Measurements from ENCODE around the gene OR7G1.

The OR7G1 gene
- 0 to 0.99 (median 0) reads per million in 17 experiments for total RNA-seq

GRCh38 chr19:9115307-9115813 is at the start of gene OR7G1:
Gene OR7G1, minus strand, starts transcription at chr19:9115763. Its CDS starts 0 bp downstream, at chr19:9115763.
- DNase-seq = no peak

DNA sequence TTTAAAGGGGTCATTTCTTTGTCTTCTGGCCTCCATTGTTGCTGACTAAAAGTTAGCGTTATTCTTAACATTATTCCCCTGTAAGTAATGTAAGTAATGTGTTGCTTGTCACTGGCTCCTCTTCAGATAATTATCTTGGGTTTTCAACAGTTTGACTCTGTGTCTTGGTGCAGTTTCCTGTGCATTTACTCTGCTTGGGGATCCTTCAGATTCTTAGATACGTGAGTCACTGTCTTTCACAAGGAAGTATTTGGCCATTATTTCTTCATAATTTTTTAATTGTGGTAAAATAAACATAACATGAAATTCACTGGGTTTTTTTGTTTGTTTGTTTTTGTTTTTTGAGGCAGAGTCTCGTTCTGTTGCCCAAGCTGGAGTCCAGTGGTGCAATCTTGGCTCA is 49.7 kb upstream of the OR7G1 start:
- no peak for DNase-seq

GRCh38 chr19:9161427-9161826 is 45.9 kb upstream of the OR7G1 start:
- DNase-seq = no peak

- no peak for DNase-seq
Measured at GRCh38 chr19:9159891-9160290, 44.3 kb upstream of the OR7G1 start.

DNA sequence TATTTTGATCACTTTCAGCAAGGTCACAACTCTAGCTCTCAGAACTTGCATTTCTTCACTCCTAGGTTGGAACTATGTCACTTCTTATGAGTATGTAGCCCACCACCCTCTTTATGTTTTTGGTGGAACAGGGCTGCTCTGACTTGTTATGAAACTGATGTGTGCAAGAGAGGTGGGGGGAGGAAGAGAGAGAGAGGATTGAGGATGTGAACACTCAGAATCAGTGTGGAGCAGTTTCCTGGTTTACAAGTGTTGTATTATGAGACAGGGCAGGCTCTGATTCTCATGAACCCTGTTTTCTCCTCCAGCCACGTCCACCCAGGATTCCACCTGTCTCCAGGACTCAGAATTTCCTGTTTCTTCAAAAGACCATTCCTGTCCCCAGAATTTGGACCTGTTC is 40.7 kb upstream of the OR7G1 start:
- no peak for DNase-seq

DNA sequence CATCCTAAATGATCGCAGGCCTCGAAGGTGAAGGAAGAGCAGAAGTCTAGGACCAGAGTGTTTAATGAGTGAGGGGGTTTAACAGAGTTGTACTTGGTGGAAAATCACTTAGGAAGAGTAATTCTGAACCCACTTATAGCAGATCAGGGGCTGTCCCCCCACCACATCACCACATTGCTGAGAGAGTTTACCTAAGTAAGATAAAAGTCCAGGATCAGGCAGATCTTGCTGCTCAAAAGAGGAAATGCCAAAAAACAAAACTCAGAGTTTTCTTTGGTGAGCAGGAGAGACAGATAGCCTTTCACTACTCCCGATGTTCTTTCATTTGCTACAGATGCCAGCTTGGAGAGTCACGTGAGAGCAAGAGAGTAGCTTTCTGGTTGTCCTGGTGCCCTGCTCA is 40.0 kb upstream of the OR7G1 start:
- DNase-seq = no peak

DNA sequence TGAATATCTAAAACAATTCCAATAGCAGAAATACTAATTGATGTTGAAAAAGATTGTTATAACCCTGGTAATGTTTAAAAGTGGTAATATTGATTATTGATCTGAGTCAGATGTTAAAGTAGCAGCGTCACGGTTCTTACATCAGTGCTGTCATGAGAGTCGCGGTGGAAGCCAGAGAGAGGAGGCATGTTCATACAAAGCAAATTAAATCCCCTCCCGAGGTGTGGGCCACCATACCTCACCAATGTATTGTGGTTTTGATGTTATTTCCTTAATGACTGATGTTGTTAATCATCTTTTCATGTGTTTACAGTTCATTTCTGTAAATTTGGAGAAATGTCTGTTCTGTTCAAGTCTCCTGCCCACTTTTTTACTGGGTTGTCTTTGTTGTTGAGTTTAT is 35.8 kb upstream of the OR7G1 start:
- no peak for DNase-seq

- DNase-seq = no peak
Measured at GRCh38 chr19:9150650-9151049, 35.1 kb upstream of the OR7G1 start.

- no peak for DNase-seq
Measured at GRCh38 chr19:9149997-9150396, 34.4 kb upstream of the OR7G1 start.

- no peak for DNase-seq
Measured at GRCh38 chr19:9148697-9149096, 33.1 kb upstream of the OR7G1 start.

GRCh38 chr19:9146882-9147281 is 31.3 kb upstream of the OR7G1 start:
- DNase-seq = peak in 1 of 4 experiments; percentile 9

GRCh38 chr19:9144920-9145319 is 29.4 kb upstream of the OR7G1 start:
- peak in 2 of 4 experiments; percentile 20 to 25 for DNase-seq

DNA sequence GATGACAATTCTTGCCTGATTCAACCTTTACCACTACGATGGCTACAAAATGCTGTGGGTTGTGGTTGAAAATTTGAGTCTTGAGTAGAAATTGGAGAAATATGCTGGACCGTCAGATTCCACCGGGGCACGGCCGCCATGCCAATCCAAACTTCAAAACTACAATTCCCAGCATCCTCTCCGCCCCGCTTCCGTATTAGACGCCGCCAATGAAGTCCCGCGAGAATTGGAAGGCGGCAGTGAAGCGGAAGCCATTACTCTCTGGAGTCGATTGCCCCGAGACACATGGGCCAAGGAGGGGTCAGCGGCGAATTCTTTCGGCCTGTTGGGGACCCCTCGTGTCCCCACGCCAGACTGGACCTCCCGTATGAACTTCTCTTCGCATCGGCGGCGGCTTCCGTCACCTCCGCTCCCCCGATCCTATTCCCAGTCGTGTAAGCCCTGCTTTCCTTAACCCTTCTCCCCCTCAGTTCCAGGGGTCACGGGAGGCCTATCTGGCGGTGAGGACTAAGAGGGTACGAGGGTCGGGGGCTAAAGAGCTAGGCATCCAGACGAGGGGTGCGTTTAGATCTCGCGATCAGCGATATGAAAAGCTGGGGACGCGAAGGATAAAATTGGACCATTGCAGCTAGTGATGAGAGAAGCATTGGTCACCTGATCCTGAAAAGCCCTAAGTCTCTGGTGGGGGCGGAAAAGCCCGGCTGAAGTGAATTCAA is 24.8 kb upstream of the OR7G1 start, which contains the start of gene ZNF317:
Gene ZNF317, plus strand, starts transcription at position 239 of the 716 bp plus-strand sequence. CDS start 15,620 bp downstream, outside the sequence.
- peak; percentile 95 to 98 (median 96) for DNase-seq

DNA sequence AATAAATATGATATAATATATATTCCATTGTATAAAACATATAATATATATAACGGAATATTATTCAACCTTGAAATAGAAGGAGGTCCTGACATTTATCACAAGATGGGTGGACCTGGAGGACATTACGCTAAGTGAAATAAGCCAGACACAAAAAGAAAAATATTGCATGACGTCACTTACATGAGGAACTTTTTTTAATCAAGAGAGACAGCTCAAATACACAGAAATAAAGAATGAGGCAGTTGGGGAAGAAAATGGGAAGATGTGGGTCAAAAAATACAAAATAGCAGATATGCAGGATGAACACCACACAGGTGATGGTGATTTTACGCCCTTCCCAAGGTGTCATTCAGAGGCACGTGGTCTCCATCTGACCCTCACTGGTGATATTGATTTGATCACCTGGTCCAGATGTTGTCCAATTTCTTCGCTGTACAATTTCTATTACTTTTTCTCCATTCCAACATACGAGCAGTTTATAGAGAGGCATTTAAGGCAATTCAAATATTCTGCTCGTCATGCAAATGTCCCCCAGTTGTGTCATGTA is 24.1 kb upstream of the OR7G1 start:
- DNase-seq = peak in 1 of 4 experiments; percentile 5

DNA sequence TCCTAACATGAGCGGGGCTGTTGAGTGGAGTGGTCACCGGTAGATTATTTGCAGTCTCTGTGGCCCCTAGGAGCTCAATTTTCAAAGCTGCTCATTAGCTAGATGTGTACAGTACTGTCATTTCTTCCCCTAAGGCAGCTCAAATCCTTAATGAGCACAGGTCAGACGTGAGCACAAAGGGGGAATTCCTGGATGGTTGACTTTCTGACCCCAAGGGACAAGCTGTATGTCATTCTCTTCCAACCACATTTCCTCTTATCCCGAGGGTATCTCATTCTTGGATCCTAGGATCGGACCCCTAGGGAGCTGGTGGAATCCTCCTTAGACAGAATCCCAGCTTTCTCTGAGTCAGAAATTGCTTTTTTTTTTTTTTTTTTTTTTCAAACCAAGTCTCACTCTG is 16.9 kb upstream of the OR7G1 start:
- no peak for DNase-seq

- peak; percentile 34 to 71 (median 58) for DNase-seq
Measured at GRCh38 chr19:9130965-9131364, 15.4 kb upstream of the OR7G1 start.

DNA sequence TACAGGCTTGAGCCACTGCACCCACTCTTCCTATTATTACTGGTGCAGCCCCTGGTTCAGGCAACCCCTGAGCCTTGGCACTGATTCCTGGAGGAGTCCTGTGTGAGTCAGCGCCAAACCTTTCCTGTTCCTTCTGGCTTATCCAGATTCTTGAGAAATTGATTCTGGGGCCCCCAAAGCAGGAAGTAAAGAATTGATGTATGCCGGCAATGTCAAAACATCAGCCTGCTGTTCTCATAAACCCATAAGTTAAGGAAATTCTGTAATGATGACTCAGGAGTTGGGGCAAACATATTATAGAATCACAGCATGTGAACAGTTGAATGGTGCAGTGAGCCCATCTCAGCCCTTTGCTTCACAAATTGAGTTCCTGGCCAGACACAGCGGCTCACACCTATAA is 12.6 kb upstream of the OR7G1 start:
- peak; percentile 58 to 84 (median 72) for DNase-seq

DNA sequence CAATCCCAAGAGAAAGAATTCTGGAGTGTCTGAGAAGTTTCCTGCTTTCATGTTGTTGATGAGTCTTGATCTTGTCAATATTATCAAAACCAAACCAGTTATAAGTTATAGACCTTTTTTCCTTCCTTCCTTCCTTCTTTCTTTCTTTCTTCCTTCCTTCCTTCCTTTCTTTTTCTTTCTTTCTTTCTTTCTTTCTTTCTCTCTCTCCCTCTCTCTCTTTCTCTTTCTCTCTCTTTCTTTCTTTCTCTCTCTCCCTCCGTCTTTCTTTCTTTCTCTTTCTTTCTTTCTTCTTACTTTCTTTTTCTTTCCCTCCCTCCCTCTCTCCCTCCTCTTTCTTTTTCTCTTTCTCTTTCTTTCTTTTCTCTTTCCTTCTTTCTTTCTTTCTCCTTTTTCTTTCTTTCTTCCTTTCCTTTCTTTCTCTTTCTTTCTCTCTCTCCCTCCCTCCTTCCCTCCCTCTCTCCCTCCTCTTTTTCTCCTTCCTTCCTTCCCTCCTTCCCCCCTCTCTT is 11.4 kb upstream of the OR7G1 start, which contains the start of gene OR7G3:
Gene OR7G3, minus strand, starts transcription at position 51 of the 506 bp plus-strand sequence. Its CDS starts 0 bp downstream, at position 51.
- no peak for DNase-seq

GRCh38 chr19:9116547-9116946 is 984 bp upstream of the OR7G1 start:
- no peak for DNase-seq

DNA sequence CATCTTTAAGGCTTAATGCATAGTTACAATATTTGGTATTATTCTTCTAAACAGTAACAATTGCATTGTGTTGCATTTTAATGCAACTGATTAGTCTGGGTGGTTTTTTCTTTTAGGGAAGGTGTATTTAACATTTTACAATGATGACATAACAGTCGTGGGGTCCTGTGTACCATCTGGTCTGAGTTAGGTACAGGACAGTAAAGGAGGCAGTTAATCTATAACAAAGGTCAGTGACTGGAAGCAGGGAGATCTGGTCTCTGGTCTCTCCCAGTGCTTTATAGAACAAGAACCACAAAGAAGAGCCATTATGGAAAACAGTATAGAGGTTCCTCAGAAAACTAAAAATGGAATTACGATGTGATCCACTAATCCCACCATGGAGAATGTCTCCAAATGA is 5.6 kb downstream of the OR7G1 start:
- DNase-seq = no peak

- DNase-seq = no peak
Measured at GRCh38 chr19:9107375-9107774, 8.2 kb downstream of the OR7G1 start, which contains the start of gene OR7G2. Gene OR7G2, minus strand, starts transcription at chr19:9107475. Its CDS starts 4,232 bp downstream, at chr19:9103243.

DNA sequence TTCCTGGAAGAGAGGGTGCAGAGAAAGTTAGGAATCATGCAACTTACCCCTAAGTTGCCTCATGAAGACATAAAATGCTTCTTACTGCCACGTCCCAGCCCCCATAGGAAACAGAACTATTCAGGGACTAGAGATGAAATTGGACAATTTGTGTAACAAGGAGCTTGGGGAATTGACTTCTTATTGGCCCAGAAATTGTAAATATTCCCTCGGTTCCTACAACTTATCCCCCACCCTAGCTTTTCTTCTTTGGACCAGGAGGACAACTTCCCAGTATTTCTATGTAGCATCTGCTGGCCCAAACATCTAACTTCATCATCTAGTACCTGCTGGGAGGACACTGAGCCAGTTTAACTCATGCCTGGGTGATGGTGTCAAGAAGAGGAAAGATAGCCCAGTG is 28.8 kb downstream of the OR7G1 start, which contains the start of gene OR1M1:
Gene OR1M1, plus strand, starts transcription at position 301 of the 400 bp plus-strand sequence. CDS start 6,184 bp downstream, outside the sequence.
- DNase-seq = no peak

DNA sequence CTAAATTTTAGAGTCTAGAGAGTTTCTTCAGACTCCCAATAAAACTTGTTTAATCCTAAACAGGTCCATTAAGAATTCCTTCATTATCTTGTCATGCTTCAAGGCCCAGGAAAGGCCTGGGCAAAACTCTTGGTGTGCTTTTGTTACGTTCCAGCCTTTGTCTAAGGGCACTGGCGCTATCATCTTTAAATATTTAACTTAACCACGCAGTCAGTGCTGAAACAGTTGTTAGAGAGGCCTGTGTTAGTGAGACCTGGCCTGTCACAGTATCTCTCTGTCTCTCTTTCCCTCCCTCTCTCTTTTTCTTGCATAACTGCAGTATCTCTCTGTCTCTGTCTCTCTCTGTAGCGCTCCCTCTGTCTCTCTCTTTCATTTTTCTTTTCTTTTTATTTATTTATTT is 36.9 kb downstream of the OR7G1 start:
- DNase-seq = no peak

Data from suppressor macrophage (primary cell).